ENCODE data around the gene RFX8.

DNA sequence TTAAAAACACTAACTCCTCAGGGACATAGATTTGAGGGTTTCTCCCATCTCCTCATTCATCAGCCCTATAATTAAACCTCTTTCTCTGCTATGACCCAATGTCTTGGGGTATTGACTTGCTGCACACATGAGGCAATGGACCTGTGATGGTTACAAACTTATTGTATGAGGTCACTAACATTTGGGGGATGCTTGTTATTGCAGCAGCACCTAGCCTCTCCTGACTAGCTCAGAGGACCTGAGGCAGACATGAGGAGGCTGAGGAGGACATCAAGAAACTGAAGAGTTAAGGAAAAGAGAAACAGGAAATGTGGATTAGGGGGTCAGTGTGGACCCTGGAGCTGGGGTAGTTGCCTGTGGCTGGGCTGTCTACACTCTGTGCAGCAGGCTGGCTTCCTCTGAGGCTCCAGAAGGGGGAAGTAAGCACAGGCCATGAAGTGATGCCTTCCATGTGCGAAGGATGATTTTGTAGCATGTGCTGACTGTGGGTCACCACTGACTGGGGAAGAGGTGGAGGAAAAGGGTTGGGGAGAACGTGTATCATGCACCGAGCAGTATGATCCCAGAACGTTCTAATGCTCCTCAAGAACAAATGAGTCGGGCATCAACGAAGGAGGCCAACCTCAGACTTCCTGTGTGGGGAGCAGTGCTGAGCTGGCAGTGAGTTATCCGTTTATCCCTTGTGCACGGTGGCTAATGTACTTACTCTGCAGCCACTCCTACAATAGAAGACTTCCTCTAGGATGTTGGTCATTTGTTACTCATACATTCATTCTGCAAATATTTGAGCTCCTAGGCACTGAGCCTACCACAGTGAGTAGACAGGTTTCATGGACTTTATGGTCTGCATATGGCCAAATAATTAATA, 42.1 kb upstream of the RFX8 start:
- TF ChIP-seq, protein P1, sequence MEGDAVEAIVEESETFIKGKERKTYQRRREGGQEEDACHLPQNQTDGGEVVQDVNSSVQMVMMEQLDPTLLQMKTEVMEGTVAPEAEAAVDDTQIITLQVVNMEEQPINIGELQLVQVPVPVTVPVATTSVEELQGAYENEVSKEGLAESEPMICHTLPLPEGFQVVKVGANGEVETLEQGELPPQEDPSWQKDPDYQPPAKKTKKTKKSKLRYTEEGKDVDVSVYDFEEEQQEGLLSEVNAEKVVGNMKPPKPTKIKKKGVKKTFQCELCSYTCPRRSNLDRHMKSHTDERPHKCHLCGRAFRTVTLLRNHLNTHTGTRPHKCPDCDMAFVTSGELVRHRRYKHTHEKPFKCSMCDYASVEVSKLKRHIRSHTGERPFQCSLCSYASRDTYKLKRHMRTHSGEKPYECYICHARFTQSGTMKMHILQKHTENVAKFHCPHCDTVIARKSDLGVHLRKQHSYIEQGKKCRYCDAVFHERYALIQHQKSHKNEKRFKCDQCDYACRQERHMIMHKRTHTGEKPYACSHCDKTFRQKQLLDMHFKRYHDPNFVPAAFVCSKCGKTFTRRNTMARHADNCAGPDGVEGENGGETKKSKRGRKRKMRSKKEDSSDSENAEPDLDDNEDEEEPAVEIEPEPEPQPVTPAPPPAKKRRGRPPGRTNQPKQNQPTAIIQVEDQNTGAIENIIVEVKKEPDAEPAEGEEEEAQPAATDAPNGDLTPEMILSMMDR (IDR thresholded peaks at IDR 0.05; ENCODE audit: low read depth, low read length): no peak
- TF ChIP-seq EZH2phosphoT487 (IDR thresholded peaks at IDR 0.05; ENCODE audit: low read depth): no peak
